Endodermal cell (in vitro differentiated cells): ENCODE measurements around the gene HSP90AB1. TPM values are rescaled to one million over a fixed set of nuclear protein-coding genes. Genes with fewer than 3 reads are reported as not detected.

Experiments
- DNase-seq: peaks from one replicate; pipeline ENCODE4 v3.0.0-alpha.2; 2017
- H3K27ac ChIP-seq: 2 replicates; pipeline ENCODE4 v1.5.1; 2013; ENCODE audit warnings: mild to moderate bottlenecking, low read depth, low read length, moderate library complexity
- H3K27me3 ChIP-seq: 2 replicates; pipeline ENCODE4 v1.6.1; 2013; ENCODE audit warnings: mild to moderate bottlenecking, low read length, moderate library complexity; ENCODE audit not compliant: insufficient read depth, control insufficient read depth, poor library complexity, severe bottlenecking
- H3K36me3 ChIP-seq: 2 replicates; pipeline ENCODE4 v1.7.0; 2013; ENCODE audit warnings: mild to moderate bottlenecking, low read length, moderate library complexity; ENCODE audit not compliant: control insufficient read depth, insufficient read depth
- H3K4me1 ChIP-seq: one replicate; pipeline ENCODE4 v1.7.0; 2013; ENCODE audit warnings: low read length; ENCODE audit not compliant: control insufficient read depth, insufficient read depth
- H3K4me3 ChIP-seq: 2 replicates; pipeline ENCODE4 v1.5.1; 2013; ENCODE audit warnings: mild to moderate bottlenecking, low read length, moderate library complexity
- H3K9ac ChIP-seq: 2 replicates; pipeline ENCODE4 v1.6.1; 2013; ENCODE audit warnings: mild to moderate bottlenecking, low read length, moderate library complexity; ENCODE audit not compliant: poor library complexity, severe bottlenecking; ENCODE audit errors: extremely low read depth
- H3K9me3 ChIP-seq: 2 replicates; pipeline ENCODE4 v1.6.1; 2013; ENCODE audit warnings: mild to moderate bottlenecking, low read length, moderate library complexity; ENCODE audit not compliant: control insufficient read depth
- H3K27ac Mint-ChIP-seq: 2 replicates; pipeline ENCODE4 v1.8.0; 2020; ENCODE audit warnings: mixed read lengths
- H3K27me3 Mint-ChIP-seq: 2 replicates; pipeline ENCODE4 v1.8.0; 2021; ENCODE audit warnings: mild to moderate bottlenecking, mixed read lengths; ENCODE audit not compliant: insufficient read depth
- H3K36me3 Mint-ChIP-seq: 2 replicates; pipeline ENCODE4 v1.8.0; 2020; ENCODE audit warnings: low read depth, mixed read lengths
- H3K4me1 Mint-ChIP-seq: 2 replicates; pipeline ENCODE4 v1.8.0; 2020; ENCODE audit warnings: mixed read lengths
- H3K4me3 Mint-ChIP-seq: 2 replicates; pipeline ENCODE4 v1.8.0; 2020; ENCODE audit warnings: mild to moderate bottlenecking, moderate library complexity, mixed read lengths
- H3K9me3 Mint-ChIP-seq: 2 replicates; pipeline ENCODE4 v1.8.0; 2020; ENCODE audit warnings: mild to moderate bottlenecking, mixed read lengths
- WGBS, 2 experiments: methylation state at CpG; one replicate each; pipeline versions ENCODE4 v1.1.5 to v1.1.7; 2013; ENCODE audit warnings: missing lambda C conversion rate in 2 of 2, mixed read lengths in 1 of 2; ENCODE audit not compliant: insufficient coverage in 1 of 2, insufficient read length in 1 of 2; 5-methylcytosine and 5-hydroxymethylcytosine counted together
- total RNA-seq, 2 donors: library from RNA; stranded (reverse); fragmentation: NEBNext Ultra II Directional in 1 of 2; extraction: Animal tissue kit (Norgen Biotek cat#: 25700) in 1 of 2; gene quantifications; 2 replicates in 1 of 2; 3 replicates in 1 of 2; pipeline ENCODE4 v1.2.1, GENCODE V29; 2021
- TF ChIP-seq, protein P1 (sequence below): fragments of 200-600 bp; sonication (generic); conservative IDR thresholded peaks from 2 replicates; pipeline ENCODE4 v1.5.0; 2021; ENCODE audit warnings: antibody characterized with exemption, mild to moderate bottlenecking

The HSP90AB1 gene
- total RNA-seq, 2 donors from 2014 or later = 1,356 to 1,422 TPM

DNA sequence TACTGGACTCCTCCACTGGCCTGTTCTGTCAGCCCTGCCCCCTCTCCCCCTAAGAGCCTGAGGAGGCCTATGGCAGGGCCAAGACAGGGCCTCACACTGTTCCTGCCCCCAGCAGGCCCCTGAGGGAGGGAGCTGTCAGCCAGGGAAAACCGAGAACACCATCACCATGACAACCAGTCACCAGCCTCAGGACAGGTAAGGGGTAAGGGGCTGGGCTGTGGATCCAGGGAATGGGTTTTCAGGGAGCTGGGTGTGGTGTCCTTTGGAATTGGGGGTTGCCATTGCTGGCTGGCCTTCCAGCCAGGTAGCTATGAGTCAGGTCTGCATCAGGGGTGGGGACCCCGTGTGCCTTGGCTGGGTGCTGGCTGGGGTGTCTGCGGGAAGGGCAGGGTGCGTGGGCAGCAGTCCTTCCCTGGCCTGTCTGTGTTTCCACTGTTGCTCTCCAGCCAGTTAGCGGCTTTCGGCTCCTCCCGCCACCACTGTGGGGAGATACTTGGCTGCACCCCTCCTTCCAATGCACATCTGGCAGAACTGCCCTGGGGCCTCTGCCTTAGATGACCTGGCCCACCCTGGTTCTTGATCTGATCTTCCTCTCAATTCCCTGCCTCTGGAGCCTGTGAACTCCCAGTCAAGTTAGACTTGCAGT is 19.6 kb upstream of the HSP90AB1 start:
- peaks cover 33% of the 10 kb centered on the region for H3K4me1 Mint-ChIP-seq
- no peak overlapping the region for H3K4me3 ChIP-seq
- H3K27me3 Mint-ChIP-seq = no peaks in the 10 kb centered on the region

DNA sequence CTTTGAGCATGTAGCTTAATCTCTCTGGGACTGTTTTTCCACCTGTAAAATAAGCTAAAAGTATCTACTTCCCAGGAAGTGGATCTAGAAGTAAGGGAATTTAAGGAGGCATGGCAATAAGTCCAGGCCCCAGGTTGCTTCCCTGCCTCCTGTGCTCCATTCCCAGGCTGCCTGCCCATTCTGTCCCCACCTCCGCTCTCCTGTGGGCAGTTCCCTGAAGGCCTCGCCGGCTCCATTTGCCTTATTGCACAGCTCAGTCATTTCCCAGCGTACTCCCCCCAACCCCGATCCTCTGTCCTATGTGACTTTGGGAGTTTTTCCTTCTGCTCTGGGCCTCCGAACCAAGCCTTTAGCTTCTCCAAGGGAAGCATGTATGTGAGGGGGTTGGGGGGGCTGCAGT is 18.9 kb upstream of the HSP90AB1 start:
- Mint-ChIP-seq H3K27ac (no peak overlapping the region), H3K27me3 (no peaks in the 10 kb centered on the region), H3K36me3 (peaks cover 38% of the 10 kb centered on the region), H3K9me3 (no peaks in the 10 kb centered on the region), H3K4me1 (peaks cover 28% of the 10 kb centered on the region), H3K4me3 (no peak overlapping the region)
- Histone ChIP-seq H3K4me3 (no peak overlapping the region), H3K9me3 (no peaks in the 10 kb centered on the region), H3K36me3 (peaks cover 13% of the 10 kb centered on the region), H3K27me3 (no peaks in the 10 kb centered on the region), H3K4me1 (peaks cover 14% of the 10 kb centered on the region), H3K27ac (no peak overlapping the region), H3K9ac (no peak overlapping the region)
- no peak for DNase-seq
- TF ChIP-seq, protein P1, sequence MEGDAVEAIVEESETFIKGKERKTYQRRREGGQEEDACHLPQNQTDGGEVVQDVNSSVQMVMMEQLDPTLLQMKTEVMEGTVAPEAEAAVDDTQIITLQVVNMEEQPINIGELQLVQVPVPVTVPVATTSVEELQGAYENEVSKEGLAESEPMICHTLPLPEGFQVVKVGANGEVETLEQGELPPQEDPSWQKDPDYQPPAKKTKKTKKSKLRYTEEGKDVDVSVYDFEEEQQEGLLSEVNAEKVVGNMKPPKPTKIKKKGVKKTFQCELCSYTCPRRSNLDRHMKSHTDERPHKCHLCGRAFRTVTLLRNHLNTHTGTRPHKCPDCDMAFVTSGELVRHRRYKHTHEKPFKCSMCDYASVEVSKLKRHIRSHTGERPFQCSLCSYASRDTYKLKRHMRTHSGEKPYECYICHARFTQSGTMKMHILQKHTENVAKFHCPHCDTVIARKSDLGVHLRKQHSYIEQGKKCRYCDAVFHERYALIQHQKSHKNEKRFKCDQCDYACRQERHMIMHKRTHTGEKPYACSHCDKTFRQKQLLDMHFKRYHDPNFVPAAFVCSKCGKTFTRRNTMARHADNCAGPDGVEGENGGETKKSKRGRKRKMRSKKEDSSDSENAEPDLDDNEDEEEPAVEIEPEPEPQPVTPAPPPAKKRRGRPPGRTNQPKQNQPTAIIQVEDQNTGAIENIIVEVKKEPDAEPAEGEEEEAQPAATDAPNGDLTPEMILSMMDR = no peak
- WGBS, 2 experiments = 79 to 80% methylated on average over 1 to 6 of the region's 6 CpGs

More for the DNA sequence above, 19.6 kb upstream of the HSP90AB1 start:
- H3K36me3 Mint-ChIP-seq = peaks cover 32% of the 10 kb centered on the region
- Histone ChIP-seq H3K27me3 (no peaks in the 10 kb centered on the region), H3K4me1 (peaks cover 14% of the 10 kb centered on the region), H3K9me3 (no peaks in the 10 kb centered on the region), H3K9ac (no peak overlapping the region), H3K27ac (no peak overlapping the region), H3K36me3 (peaks cover 7% of the 10 kb centered on the region)
- 87 to 91% methylated on average over 5 to 7 of the region's 7 CpGs for WGBS, 2 experiments
- no peak overlapping the region for H3K4me3 Mint-ChIP-seq
- H3K27ac Mint-ChIP-seq = no peak overlapping the region
- peak; percentile 70 for DNase-seq
- TF ChIP-seq, protein P1 = no peak
- H3K9me3 Mint-ChIP-seq = no peaks in the 10 kb centered on the region

DNA sequence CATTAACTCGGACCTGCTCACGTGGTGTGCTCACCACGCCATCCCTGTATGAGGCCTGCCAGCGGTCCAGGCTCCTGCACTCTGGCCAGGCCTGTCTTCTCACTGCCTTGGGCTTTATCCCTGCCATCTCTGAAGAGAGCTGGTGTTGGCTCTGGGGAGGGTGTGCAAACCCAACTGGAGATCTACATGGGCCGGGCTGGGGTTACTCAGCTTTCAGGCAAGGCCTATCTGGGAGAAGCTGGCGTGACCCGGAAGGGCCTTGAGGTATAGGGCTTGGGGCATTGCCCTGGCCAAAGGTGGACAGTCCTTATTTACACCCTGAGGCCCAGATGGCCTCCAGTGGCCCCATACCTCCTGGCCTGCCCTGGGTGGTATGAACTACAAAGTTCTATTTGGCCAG is 18.5 kb upstream of the HSP90AB1 start:
- DNase-seq = no peak
- Histone ChIP-seq H3K9ac (no peak overlapping the region), H3K4me3 (no peak overlapping the region), H3K36me3 (peaks cover 13% of the 10 kb centered on the region), H3K9me3 (no peaks in the 10 kb centered on the region), H3K27me3 (no peaks in the 10 kb centered on the region), H3K4me1 (peaks cover 14% of the 10 kb centered on the region), H3K27ac (no peak overlapping the region)
- Mint-ChIP-seq H3K36me3 (peaks cover 39% of the 10 kb centered on the region), H3K4me3 (no peak overlapping the region), H3K4me1 (peaks cover 28% of the 10 kb centered on the region), H3K27ac (no peak overlapping the region), H3K27me3 (no peaks in the 10 kb centered on the region), H3K9me3 (no peaks in the 10 kb centered on the region)
- TF ChIP-seq, protein P1 = no peak
- WGBS, 2 experiments = 92 to 96% methylated on average over 4 to 7 of the region's 7 CpGs
